SK-N-DZ (cell line): ENCODE results near the gene ZNRD2.

Experiments
- DNase-seq: peaks from one replicate; pipeline ENCODE4 v3.0.0-alpha.2; 2015; ENCODE audit warnings: low spot score

Gene ZNRD2

DNA sequence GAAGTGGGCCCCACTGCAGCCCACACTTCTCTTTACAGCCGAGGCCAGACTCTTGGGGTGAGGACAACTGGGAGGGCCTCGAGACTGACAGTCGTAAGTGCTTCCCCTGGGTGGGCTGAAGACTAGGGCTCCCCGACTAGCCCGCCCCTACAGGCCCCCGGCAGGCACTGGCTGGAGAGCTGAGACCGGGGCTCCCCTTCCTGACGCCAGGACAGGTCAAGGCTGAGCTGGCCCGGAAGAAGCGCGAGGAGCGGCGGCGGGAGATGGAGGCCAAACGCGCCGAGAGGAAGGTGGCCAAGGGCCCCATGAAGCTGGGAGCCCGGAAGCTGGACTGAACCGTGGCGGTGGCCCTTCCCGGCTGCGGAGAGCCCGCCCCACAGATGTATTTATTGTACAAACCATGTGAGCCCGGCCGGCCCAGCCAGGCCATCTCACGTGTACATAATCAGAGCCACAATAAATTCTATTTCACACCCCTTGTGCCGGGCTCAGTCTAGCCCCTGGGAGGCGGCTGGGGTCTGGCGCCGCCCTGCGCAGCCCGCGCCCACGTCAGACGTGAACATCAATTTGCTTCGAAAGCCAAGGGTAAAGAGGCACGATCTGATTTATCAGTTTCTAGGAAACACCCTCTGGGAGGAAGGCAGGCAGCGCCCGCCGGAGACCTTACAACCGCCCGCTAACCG lies 31.9 kb upstream of the ZNRD2 start:
- no peak for DNase-seq

DNA sequence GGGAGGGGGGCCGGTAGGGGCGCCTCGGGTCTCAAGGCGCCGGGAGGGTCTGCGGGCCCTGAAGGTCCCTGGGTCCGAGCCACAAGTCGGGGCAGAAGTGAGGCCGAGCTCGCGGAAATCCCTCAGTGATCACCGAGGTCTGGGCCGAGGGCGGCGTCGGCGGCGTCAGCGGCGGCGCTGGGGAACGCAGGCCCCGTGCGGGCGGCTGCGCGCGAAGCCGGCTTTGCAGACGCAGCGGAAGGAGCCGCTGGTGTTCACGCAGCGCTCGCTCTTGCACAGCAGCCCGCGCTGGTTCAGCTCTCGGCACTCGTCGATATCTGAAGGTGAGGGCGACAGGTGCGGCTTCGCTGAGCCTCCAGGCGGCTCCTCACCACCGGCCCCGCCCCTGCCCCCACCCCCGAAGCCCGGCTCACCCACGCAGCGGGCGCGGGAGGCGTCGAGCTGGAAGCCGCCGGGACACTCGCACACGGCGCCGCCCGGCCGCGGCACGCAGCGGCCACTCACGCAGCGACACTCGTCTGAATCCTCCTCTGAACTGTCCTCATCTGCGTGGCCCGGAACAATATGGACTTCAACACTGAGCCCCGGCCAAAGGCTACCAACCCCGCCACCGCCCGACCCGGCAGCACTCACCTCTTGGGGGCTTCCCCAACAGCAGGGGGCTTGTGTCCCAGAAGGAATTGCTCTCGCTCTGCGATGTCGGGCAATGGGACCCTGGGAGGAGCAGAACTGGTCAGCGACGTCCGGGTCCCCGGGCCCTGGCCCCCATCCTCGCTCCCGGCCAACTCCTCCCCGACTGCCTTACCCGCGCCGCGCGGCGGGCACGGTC lies 31.1 kb upstream of the ZNRD2 start:
- DNase-seq: no peak

DNA sequence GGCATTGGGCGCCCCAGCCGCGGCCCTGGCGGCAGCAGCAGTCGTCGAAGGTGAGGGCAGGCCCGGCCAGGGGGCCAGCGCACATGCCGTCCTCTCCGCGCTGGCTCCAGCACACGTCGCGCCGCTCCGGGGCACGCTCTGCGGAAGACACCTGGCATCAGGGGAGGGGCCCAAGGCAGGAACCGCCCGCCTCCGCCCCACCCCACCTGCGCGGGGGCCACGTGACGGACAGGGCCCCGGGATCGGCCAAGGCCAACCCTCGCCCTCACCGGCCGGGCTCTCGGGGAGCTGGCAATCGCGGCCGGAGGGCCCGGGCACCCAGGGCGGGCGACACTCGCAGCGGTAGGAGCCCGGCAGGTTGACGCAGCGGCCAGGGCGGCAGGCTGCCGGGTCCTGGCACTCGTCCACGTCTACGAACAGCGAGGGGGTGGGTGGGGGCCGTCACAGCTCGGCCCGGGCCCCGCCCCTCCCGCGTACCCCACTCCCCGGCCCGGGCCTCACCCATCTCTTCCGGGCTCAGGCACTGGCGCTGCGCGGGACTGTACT lies 30.5 kb upstream of the ZNRD2 start:
- no peak for DNase-seq

DNA sequence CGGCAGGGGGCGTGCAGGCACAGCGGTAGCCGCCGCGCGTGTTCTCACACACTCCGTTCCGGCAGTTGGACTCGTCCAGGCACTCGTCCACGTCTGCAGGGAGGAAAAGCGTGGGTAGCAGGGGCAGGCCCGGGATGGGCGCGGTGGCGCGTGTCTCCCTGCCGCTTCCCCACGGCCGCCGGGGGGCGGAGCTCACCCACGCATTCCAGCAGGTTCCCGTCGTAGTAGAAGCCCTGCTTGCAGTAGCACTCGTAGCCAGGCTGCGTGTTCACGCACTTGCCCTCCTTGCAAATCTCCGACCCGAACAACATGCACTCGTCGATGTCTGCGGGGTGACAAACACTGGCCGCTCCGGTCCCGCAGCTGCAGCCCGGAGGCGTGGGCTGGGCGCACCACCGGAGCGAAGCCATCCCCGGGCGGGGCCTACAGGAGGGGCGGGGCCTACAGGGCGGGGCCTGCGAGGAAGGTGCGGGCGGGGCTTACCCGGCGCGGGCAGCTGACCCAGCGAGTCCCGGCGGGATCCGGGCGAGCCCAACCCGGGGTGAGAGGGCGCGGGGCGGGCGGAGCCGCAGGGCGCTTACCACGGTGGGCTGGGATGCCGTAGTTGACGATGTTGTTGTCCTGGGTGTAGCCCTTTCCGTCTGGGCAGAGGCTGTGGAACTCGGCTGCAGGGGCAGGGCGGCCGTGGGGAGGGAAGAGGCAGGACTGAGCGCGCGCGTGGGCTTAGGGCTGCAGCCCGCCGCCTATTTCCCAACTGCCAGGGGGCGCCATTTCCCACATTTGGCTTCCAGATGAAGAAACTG lies 29.8 kb upstream of the ZNRD2 start:
- DNase-seq: peak; percentile 80

DNA sequence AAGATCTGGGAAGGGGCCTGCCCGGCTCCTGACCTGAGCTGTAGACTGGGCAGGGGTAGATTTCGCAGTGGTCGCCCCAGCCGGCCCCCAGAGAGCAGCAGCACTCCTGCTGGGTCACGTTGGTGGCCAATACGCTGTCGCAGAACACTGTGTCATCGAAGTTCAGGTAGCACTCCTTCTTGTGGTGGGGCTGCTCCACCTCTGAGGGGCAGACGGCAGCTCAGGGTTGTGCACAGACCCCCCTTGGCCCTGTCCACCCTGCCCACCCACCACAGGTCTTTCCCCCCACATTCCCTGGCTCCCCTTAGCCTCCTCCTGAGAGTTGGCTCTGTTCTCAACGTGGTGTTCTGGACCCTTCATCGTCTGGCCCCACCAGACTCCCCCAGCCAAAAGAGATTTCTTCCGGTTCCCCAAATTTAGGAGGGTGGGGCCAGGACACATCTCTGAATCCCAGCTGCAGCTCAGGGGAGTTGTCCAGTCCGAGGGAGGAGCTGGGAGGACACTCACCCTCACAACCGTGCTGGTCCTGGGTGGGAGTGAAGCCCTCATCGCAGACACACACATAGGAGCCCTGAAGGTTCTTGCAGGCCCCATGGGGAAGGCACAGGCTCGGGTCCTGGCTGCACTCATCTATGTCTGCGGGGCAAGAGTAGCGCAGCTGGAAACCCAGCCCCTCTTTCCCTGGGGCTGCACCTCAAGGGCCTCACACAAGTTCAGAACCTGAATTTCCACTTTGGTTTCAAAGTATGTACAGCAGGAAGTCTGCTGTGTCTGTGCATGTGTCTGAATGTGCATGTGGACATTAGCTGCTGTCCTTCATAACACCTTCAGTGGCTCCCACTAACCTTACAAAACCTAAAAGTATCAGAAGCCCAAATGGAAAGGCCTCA lies 28.9 kb upstream of the ZNRD2 start:
- no peak for DNase-seq

DNA sequence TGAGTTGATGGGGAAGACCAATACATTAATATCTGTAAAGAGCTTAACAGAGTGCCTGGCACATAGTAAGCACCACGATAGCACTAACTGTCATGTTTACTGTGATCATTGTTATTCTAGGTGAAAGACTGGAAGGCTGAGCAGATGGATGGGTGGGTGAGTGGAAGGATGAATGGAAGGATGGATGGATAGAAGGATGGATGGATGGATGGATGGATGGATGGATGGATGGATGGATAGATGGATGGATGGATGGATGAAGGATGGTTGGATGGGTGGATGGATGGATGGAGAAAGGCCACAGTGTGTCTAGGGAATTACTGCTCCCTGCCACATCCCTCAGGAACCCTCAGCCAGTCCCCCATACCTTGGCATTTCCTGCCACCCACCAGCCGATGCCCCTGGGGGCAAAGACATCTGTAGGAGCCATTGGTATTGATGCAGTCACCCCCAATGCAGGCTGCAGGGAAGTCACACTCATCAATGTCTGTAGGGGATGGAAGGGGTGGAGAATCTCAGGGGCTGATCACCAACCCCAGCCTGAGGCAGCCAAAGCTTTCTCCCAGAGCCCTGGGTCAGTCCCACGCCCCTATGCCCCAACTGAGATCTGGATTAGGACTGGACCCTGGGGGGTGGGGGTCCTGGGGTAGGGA lies 27.4 kb upstream of the ZNRD2 start:
- DNase-seq: no peak

DNA sequence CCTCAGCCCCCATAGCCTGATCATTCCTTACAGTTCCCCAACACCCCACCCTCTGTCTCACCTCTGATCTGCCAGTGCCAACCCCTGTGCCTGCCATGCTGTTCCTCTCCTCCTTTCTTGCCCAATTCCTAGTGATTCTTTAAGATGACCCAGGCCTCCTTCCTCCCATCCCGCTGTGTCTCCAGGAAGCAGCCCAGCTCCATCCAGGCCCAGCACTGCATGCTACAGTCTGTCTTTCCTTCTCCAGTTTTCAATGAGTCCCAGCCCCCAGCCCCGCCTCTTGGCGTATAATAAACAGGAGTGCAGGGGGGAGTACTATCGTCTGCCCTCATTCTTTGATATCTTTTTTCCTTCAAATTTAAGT lies 24.4 kb upstream of the ZNRD2 start:
- no peak for DNase-seq

DNA sequence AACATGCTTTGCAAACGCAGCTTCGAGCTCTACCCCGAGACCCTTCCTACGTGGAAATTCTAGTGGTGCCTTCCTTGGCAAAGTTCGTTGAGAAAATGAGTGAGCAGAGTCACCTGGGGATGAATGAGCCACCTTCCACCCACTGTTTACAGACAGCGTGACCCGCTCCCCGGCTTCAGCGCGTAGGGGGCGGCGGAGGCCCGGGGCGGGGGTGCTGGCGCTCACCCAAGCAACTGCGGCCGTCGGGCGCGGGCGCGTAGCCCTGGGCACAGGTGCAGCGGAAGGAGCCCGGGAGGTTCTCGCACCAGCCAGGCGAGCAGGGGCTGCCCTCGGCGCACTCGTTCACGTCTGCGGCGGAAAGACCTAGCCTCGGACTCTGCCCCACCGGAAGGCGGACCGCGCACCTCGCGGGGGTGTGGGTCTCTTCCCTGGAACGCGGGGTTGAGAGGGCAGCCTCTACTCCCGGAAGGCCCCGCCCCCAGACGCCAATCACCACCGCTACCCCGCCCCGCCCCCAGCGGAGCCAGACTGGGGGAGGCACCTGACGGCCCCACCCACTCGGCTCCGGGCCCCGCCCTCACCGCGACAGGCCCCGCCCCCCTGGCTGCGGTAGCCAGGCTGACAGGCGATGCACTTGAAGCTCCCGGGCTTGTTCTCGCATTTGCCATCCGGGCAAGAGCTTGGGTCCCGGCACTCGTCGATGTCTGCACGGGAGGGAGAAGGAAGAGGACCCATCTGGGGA lies 23.9 kb upstream of the ZNRD2 start:
- DNase-seq: peak; percentile 64

DNA sequence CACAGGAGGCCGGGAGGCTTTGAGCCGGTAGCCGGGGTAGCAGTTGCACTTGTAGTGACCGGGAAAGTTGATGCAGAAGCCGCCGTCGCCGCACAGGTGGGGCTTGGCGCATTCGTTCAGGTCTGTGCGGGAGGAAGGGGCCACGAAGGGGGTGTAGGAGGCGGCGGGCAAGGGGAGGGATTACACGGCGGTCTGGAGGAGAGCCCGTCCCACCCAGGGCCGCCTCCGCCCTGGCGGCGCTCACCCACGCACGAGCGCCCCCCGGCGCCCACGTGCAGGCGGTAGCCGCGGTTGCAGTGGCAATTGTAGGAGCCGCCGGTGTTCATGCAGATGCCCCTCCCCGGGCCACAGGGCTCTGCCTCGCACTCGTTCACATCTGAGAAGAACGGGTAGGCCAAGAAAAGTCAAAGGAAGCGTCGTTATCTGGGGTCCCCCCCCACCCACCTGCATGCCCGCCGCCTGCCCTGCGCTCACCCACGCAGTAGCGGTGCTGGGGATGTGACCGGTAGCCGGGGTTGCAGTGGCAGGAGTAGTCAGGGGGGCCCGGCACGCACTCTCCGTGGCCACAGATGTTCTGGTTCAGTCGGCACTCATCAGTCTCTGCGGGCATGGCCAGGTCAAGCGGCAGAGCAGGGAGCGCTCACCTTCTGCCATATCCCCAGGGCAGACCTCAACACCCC lies 22.7 kb upstream of the ZNRD2 start:
- DNase-seq: no peak

DNA sequence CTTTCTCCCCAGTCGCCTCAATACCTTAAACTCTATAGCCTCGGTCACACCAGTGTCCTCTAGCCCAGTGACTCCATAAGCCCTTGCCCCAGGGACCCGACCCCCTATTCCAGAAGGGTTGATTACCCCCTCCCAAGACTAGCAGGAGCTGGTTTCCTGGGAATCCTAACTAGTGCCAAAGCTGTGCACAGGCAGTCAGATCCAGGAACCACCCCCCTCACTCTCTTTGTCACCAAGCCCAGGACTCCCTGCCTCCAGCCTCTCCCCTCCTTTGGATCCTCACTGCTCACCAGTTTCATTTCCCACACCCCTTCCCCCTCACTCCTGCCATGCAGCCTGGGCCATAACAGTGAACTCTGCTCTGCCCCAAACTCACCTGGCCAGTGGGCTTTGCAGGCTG lies 21.9 kb upstream of the ZNRD2 start:
- no peak for DNase-seq

DNA sequence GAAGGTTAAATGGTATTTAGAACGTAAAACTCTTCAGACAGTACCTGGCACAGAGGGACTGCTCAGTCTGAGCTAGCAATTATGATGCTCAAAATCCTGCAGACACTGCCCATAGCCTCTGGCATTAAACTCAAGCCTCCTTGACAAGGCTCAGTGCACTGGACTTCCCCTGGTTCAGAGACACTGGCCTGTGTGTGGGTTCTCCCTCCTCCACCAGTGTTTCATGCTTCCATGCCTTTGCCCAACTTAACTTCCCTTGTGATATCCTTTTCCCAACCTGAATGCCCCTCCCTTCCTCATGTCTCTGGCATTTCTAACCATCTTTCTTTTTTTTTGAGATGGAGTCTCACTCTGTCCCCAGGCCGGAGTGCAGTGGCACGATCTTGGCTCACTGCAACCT lies 21.2 kb upstream of the ZNRD2 start:
- no peak for DNase-seq

DNA sequence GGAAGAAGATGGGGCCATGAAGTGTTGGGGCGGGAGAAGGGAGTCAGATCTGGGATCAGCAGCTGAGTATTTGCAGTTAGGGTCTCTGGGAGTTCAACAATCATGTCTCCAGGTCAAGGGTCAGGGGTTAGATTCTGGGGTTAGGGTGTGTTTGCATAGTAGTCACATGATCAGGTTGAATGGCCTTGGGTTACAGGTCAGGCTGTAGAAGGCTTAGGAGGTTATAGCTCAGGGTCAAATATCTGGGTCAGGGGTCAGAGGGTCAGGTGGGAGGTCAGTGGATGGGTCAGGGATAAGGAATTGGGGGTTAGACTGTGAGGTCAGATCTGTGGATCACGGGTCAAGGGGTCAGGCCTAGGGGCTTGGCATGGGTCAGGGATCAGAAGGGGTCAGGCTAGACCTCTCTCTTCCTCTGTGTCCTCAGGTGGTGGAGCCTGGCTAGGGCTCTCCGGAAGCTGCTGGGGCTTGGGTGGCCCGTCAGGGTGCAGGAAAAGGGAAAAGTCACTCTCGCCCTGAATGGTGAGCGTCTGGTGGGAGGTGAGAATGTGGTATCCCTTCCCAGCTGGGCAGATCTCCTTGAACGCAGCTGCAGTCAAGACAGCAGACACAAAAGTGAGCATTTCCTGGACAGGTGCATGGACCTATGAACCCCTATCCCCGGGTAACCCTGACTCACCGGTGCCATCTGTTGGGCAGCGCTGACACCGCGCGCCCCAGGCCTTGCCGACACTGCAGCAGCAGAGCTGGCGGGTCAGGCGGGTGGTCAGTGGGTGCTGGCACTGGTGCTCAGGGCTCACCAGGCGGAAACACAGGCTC lies 18.5 kb upstream of the ZNRD2 start:
- DNase-seq: peak; percentile 67

DNA sequence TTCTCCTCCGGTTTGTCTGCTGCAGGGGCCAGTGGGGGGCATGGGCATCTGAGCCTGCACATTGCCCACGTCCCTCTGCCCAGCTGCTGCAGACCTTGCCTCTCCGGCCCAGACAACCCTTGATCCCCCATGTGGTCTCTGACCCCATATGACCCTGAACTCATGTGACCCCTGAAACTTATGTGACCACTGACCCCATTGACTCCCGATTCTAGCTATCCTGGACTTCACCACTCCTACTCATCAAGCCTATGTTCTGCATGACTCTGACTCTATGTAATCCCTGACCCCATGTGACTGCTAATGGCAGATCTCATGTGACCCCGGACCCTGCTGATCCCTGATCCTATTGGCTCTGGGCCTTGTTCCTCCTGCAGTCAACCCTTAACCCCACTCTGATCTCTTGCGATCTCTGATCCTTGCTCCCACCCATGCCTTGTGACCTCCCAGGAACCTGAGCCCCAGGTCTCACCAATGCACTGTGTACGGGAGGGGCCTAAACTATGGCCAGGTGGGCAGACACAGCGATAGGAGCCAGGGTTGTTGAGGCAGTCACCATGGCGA lies 17.8 kb upstream of the ZNRD2 start:
- DNase-seq: peak; percentile 30

DNA sequence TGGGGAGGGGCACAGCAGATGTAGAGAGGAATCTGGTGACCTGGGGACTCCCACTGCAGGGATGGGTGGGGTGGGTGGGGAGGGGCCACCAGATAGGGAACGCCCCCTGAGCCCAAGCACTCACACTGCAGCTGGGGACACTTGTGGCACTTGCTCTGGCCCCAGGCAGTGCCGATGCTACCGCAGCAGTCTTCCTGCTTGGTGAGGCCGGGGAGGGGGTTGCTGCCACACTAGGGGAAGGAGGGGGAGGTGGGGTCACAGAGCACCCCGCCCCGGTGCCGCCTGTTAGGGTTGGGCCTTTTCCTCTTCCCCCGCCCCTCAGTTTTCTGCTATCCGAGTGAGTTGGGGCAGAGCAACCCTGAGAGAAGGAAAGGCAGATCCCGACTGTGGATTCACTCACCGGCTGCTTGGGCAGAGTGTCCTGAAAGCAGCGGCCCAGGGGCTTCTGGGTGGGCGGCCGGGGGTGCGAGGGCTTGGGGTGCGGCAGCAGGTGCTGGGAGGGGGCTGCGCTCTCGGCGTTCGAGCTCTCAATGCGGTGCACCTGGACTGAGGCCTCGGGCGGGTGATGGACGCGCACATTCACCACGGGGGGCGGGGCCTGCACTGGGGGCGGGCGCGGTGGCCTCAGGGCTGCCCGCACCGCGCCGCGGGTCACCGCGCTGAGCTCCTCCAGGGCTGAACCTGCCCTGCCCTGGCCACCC lies 16.8 kb upstream of the ZNRD2 start:
- DNase-seq: peak; percentile 79

DNA sequence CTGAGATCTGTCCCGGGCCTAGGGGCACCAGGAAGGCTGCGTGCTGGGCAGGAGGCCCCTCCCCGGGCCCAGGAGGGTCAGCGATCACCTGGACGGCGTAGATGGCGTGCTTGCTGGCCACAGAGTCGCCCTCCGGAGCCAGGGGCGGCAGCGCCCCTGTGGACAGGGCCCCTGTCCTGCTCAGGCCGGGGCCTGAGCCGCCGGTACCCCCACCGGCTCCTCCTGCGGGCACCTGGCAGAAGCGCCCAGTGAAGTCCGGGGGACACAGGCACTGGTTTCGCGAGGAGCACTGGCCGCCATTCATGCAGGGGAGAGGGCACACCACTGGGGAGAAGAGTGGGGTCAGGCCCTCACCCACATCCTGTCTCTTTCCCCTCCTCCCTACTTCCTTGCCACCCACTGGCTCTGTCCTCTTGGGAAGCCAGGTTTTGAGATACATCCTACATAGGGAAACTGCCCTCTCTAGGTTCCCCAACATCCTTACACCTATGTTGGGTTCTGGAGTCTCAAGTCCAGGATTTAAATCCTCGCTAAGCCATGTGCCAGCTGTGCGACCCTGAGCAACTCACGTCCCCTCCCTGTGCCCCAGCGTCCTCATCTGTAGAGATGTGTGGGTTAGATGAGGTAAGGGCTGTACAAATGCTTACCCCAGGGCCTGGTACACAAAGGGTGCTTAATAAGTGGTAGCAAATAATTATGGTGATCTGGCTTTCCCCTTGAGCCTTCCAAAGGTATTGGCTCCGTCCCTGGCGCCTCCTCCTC lies 16.0 kb upstream of the ZNRD2 start:
- DNase-seq: no peak

DNA sequence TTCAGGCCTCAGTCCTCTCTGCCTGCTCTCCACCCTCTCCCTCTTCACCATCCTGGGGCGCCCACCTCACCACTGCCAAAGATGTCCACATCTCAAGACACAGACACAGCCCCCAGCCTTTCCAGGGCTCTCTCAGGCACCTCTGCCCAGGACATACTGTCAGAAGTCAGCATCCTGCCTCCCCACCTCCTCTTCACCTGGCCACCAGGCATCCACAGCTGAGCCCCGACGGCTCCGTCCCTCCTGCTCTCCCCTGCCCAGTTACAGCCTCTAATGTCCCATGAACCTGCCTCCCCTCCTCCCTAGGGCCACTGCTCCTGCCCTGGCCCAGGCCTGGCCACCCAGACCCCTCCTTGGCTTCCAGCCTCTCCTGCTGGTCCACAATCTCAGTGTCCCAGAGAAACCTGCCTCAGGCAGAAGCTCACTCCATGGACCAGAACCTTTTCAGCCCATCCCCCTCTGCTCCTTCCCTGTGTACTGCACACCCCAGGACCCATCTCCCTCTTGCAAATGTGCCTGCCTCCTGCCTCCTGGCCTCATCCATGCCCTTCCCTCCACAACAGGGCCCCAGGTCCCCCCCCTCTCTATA lies 15.3 kb upstream of the ZNRD2 start:
- no peak for DNase-seq
